Measurements from ENCODE around the gene HES3. TPM values are rescaled to one million over a fixed set of nuclear protein-coding genes. Genes with fewer than 3 reads are reported as not detected.

Gene HES3
- total RNA-seq, 2 experiments from 2014 or later: not detected

DNA sequence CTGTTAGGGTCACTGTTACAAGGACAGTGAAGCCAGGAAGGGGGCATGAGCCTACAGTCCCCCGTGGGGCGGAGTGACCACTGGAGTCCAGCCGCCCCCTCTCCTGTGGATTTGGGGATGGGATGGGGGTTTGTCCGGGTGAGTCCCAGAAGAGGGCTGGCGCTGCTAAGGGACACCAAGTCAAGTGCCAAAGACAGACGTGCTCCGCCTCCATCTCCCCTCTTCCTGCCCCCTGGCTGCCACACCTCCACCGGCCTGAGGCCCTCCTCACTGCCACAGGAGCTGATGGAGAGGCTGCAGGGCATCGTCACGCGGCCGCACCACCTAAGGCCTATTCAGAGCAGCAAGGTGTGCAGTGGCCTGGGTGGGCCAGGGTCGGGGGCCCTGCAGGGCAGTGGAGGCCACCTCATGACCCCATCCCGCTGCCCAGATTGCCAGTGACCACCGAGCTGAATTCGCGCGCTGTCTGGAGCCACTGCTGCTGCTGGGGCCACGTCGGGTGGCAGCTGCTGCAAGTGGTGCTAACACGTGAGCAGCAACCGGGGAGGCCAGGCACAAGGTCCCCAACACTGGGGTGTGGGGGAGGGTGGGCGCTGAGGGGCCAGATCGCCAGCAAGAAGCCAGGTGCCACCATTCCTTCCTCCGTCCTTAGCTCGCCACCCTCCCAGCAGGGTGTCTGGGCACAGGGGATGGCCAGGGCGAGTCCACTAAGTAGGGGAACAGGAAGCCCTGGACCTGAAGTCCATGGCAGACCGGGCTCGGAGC is 33.2 kb upstream of the HES3 start:
- TF ChIP-seq, protein P1, sequence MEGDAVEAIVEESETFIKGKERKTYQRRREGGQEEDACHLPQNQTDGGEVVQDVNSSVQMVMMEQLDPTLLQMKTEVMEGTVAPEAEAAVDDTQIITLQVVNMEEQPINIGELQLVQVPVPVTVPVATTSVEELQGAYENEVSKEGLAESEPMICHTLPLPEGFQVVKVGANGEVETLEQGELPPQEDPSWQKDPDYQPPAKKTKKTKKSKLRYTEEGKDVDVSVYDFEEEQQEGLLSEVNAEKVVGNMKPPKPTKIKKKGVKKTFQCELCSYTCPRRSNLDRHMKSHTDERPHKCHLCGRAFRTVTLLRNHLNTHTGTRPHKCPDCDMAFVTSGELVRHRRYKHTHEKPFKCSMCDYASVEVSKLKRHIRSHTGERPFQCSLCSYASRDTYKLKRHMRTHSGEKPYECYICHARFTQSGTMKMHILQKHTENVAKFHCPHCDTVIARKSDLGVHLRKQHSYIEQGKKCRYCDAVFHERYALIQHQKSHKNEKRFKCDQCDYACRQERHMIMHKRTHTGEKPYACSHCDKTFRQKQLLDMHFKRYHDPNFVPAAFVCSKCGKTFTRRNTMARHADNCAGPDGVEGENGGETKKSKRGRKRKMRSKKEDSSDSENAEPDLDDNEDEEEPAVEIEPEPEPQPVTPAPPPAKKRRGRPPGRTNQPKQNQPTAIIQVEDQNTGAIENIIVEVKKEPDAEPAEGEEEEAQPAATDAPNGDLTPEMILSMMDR (conservative IDR thresholded peaks at IDR 0.05; ENCODE audit: low read length): no peak
- TF ChIP-seq EZH2phosphoT487 (IDR thresholded peaks at IDR 0.05; ENCODE audit: borderline replicate concordance, low read depth, low read length): no peak
- Histone ChIP-seq H3K4me2 (ENCODE audit: low read length) (no peak overlapping the region), H3K9me2 (ENCODE audit: insufficient read depth, low read length) (no peaks in the 10 kb centered on the region), H2AFZ (ENCODE audit: low read length) (no peak overlapping the region), H3K36me3 (ENCODE audit: insufficient read depth, low read length) (no peaks in the 10 kb centered on the region), H3K27ac (ENCODE audit: low read depth, low read length, poor library complexity, severe bottlenecking) (no peak overlapping the region), H3K9me3 (ENCODE audit: low read length) (no peaks in the 10 kb centered on the region), H3K4me1 (ENCODE audit: insufficient read depth, low read length, poor library complexity, severe bottlenecking) (peaks cover 10% of the 10 kb centered on the region), H3K4me3 (ENCODE audit: low read depth, low read length, poor library complexity, severe bottlenecking) (no peak overlapping the region), H3K79me2 (ENCODE audit: insufficient read depth, low read depth, low read length) (no peaks in the 10 kb centered on the region), H4K20me1 (ENCODE audit: insufficient read depth, low read length) (no peaks in the 10 kb centered on the region)
- ChIA-PET CTCF (ENCODE audit: unreplicated experiment) (interaction anchor here (0.6 kb wide), 1 partner anchor 30 kb away, joined by 14 read pairs; no protein-coding TSS in a partner anchor), POLR2A (no interaction called here)
- intact Hi-C loops (cut with micrococcal nuclease; ENCODE audit: unreplicated experiment): no loop called here
- no TSS peak for BruUV-seq (replicated peaks)
- no peak for DNase-seq (ENCODE audit: low spot score)

DNA sequence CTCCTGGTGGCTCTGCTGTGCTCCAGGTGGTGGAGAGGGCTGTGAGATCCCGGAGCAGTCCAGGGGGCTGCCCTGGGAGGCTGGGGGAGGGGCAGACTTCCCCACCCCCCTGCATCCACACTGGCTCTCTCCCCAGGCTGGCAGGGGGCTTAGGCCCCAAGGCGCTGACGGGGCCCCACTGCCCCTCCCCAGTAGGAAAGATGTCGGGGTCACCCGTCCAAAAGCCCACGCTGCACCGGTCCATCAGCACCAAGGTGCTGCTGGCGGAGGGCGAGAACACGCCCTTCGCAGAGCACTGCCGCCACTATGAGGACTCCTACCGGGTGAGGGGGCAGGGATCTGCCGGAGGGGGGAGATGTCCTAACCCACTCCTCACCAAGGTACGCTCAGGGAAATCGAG is 32.2 kb upstream of the HES3 start:
- H4K20me1 ChIP-seq (ENCODE audit: insufficient read depth, low read length): no peaks in the 10 kb centered on the region
- POLR2A ChIA-PET: no interaction called here
- H3K9me3 ChIP-seq (ENCODE audit: low read length): no peaks in the 10 kb centered on the region
- no peak overlapping the region for H2AFZ ChIP-seq (ENCODE audit: low read length)
- no peaks in the 10 kb centered on the region for H3K9me2 ChIP-seq (ENCODE audit: insufficient read depth, low read length)
- no peaks in the 10 kb centered on the region for H3K36me3 ChIP-seq (ENCODE audit: insufficient read depth, low read length)
- TF ChIP-seq, protein P1 (conservative IDR thresholded peaks at IDR 0.05; ENCODE audit: low read length): no peak
- TF ChIP-seq EZH2phosphoT487 (IDR thresholded peaks at IDR 0.05; ENCODE audit: borderline replicate concordance, low read depth, low read length): no peak
- peaks cover 10% of the 10 kb centered on the region for H3K4me1 ChIP-seq (ENCODE audit: insufficient read depth, low read length, poor library complexity, severe bottlenecking)
- no peak for DNase-seq (ENCODE audit: low spot score)
- CTCF ChIA-PET (ENCODE audit: unreplicated experiment): no interaction called here
- no peak overlapping the region for H3K4me2 ChIP-seq (ENCODE audit: low read length)
- intact Hi-C loops (cut with micrococcal nuclease; ENCODE audit: unreplicated experiment): no loop called here
- H3K27ac ChIP-seq (ENCODE audit: low read depth, low read length, poor library complexity, severe bottlenecking): no peak overlapping the region
- no peaks in the 10 kb centered on the region for H3K79me2 ChIP-seq (ENCODE audit: insufficient read depth, low read depth, low read length)
- no peak overlapping the region for H3K4me3 ChIP-seq (ENCODE audit: low read depth, low read length, poor library complexity, severe bottlenecking)
- no TSS peak for BruUV-seq (replicated peaks)

DNA sequence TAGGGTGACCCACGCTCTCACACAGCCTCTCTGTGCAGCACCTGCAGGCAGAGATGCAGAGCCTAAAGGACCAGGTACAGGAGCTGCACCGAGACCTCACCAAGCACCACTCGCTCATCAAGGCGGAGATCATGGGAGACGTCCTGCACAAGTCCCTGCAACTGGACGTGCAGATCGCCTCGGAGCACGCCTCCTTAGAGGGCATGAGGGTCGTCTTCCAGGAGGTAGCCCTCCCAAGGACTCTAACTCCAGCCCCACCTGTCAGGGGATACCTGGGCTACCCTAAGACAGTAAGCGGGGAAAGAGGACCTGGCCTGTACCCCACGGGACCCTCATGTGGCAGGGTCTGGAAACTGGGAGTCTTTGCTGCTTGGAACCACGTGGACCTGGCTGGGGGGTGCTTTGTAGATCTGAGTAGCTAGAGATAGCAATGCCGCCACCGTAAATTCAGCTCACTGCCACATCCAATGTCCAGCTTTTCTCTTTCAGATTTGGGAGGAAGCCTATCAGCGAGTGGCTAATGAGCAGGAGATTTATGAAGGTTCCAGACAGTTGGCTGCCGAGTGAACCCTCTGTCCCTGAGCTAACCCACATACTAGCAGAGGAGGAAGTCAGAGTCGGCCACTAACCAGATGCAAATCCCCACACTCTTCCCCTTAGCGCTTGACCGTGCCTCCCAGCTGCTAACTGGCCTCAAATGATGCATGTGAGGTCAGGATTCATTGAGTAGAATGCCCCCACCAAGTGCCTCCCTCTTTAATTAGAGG is 31.6 kb upstream of the HES3 start:
- no peak overlapping the region for H2AFZ ChIP-seq (ENCODE audit: low read length)
- intact Hi-C loops (cut with micrococcal nuclease; ENCODE audit: unreplicated experiment): no loop called here
- H3K4me3 ChIP-seq (ENCODE audit: low read depth, low read length, poor library complexity, severe bottlenecking): no peak overlapping the region
- CTCF ChIA-PET (ENCODE audit: unreplicated experiment): no interaction called here
- no peak overlapping the region for H3K27ac ChIP-seq (ENCODE audit: low read depth, low read length, poor library complexity, severe bottlenecking)
- POLR2A ChIA-PET: no interaction called here
- no peak overlapping the region for H3K4me2 ChIP-seq (ENCODE audit: low read length)
- DNase-seq (ENCODE audit: low spot score): no peak
- H3K4me1 ChIP-seq (ENCODE audit: insufficient read depth, low read length, poor library complexity, severe bottlenecking): peaks cover 10% of the 10 kb centered on the region
- no peaks in the 10 kb centered on the region for H3K9me2 ChIP-seq (ENCODE audit: insufficient read depth, low read length)
- BruUV-seq (replicated peaks): no TSS peak
- no peaks in the 10 kb centered on the region for H4K20me1 ChIP-seq (ENCODE audit: insufficient read depth, low read length)
- no peak for TF ChIP-seq EZH2phosphoT487 (IDR thresholded peaks at IDR 0.05; ENCODE audit: borderline replicate concordance, low read depth, low read length)
- TF ChIP-seq, protein P1 (conservative IDR thresholded peaks at IDR 0.05; ENCODE audit: low read length): no peak
- no peaks in the 10 kb centered on the region for H3K9me3 ChIP-seq (ENCODE audit: low read length)
- no peaks in the 10 kb centered on the region for H3K36me3 ChIP-seq (ENCODE audit: insufficient read depth, low read length)
- H3K79me2 ChIP-seq (ENCODE audit: insufficient read depth, low read depth, low read length): no peaks in the 10 kb centered on the region
